Karpas-422 (cell line): ENCODE results near the gene GATAD1. TPM values are rescaled to one million over a fixed set of nuclear protein-coding genes. Genes with fewer than 3 reads are reported as not detected.
A peak's percentile ranks its signal among the peaks of the same experiment; 100 is the strongest.

ENCODE experiments used
- DNase-seq: peaks from one replicate; pipeline ENCODE4 v3.0.0-alpha.2; 2015
- H2AFZ ChIP-seq: fragments of 200-600 bp; sonication (generic); 2 replicates; pipeline ENCODE4 v1.6.1; 2014; ENCODE audit warnings: antibody characterized with exemption, low read length, mixed read lengths
- H3K27ac ChIP-seq: fragments of 200-600 bp; sonication (generic); 2 replicates; pipeline ENCODE4 v1.5.1; 2014; ENCODE audit warnings: mild to moderate bottlenecking, low read length, moderate library complexity
- H3K27me3 ChIP-seq: fragments of 200-600 bp; sonication (generic); 2 replicates; pipeline ENCODE4 v1.6.1; 2014; ENCODE audit warnings: low read length, mixed read lengths
- H3K36me3 ChIP-seq: fragments of 200-600 bp; sonication (generic); 2 replicates; pipeline ENCODE4 v1.6.1; 2014; ENCODE audit warnings: low read length, mixed read lengths; ENCODE audit not compliant: insufficient read depth
- H3K4me1 ChIP-seq: fragments of 200-600 bp; sonication (generic); 2 replicates; pipeline ENCODE4 v1.6.1; 2014; ENCODE audit warnings: mild to moderate bottlenecking, low read length, mixed read lengths
- H3K4me2 ChIP-seq: fragments of 200-600 bp; sonication (generic); 2 replicates; pipeline ENCODE4 v1.6.1; 2014; ENCODE audit warnings: low read length, low read depth, mild to moderate bottlenecking; ENCODE audit not compliant: poor library complexity, severe bottlenecking
- H3K4me3 ChIP-seq: fragments of 200-600 bp; sonication (generic); 2 replicates; pipeline ENCODE4 v1.5.1; 2014; ENCODE audit warnings: mild to moderate bottlenecking, antibody characterized with exemption, low read length, mixed read lengths
- H3K79me2 ChIP-seq: fragments of 200-600 bp; sonication (generic); 2 replicates; pipeline ENCODE4 v1.6.1; 2014; ENCODE audit warnings: mild to moderate bottlenecking, low read length, mixed read lengths
- H3K9ac ChIP-seq: fragments of 200-600 bp; sonication (generic); 2 replicates; pipeline ENCODE4 v1.6.0; 2014; ENCODE audit warnings: low read length
- H3K9me2 ChIP-seq: fragments of 200-600 bp; sonication (generic), shearing (Covaris generic); replicated peaks from 2 replicates; pipeline ENCODE4 v1.6.0; 2014; ENCODE audit warnings: mild to moderate bottlenecking, low read length, moderate library complexity; ENCODE audit not compliant: insufficient read depth
- H3K9me3 ChIP-seq: fragments of 300-700, 200-600 bp; sonication (generic); 2 replicates; pipeline ENCODE4 v1.6.1; 2014; ENCODE audit warnings: low read length, mixed read lengths
- H4K20me1 ChIP-seq: fragments of 200-600 bp; sonication (generic); 2 replicates; pipeline ENCODE4 v1.6.1; 2014; ENCODE audit warnings: mild to moderate bottlenecking, antibody characterized with exemption, low read length, low read depth; ENCODE audit not compliant: insufficient read depth
- total RNA-seq: library from RNA; depleted of rRNA; stranded (reverse); fragments of >200 nt; shearing (Covaris generic); gene quantifications from 2 replicates; pipeline ENCODE4 v1.2.3, GENCODE V29; 2014; ENCODE audit warnings: low replicate concordance

The GATAD1 gene
- total RNA-seq, 1 experiment from 2014 or later, result 36.6 TPM

GRCh38 chr7:92448205-92448747, 994 bp downstream of the GATAD1 start:
- Histone ChIP-seq H3K27ac (peak overlapping the region; percentile 80), H2AFZ (peak overlapping the region; percentile 91), H4K20me1 (no peaks in the 10 kb centered on the region), H3K36me3 (peaks cover 18% of the 10 kb centered on the region), H3K4me3 (peak overlapping the region; percentile 95), H3K9me3 (no peaks in the 10 kb centered on the region), H3K9me2 (no peaks in the 10 kb centered on the region), H3K79me2 (peaks cover 18% of the 10 kb centered on the region), H3K27me3 (no peaks in the 10 kb centered on the region), H3K4me1 (peaks cover 18% of the 10 kb centered on the region), H3K9ac (peak overlapping the region; percentile 99), H3K4me2 (peak overlapping the region; percentile 98)
- peak; percentile 83 for DNase-seq

DNA sequence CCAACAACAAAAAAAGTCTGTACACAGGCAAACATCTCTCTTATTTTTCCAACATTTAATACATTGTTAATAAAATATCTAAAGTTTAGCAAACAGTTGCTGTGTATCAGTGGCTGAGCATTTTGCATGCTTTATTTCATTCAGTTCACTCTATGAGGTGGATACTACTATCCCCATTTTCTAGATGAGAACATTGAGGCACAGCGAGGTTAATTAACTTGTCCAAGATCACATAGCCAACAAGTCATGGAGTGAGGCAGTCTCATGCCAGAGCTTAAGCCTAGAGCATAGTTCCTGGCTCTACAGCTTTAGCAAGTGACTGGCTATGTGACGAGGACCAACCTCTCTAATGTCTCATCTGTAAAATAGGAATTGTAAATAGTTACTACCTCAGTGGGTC, 4.4 kb downstream of the GATAD1 start:
- Histone ChIP-seq H3K9me2 (no peaks in the 10 kb centered on the region), H2AFZ (no peak overlapping the region), H3K36me3 (peaks cover 43% of the 10 kb centered on the region), H3K9ac (no peak overlapping the region), H3K4me1 (peaks cover 15% of the 10 kb centered on the region), H3K79me2 (peaks cover 18% of the 10 kb centered on the region), H3K4me2 (no peak overlapping the region), H3K9me3 (no peaks in the 10 kb centered on the region), H3K4me3 (no peak overlapping the region), H4K20me1 (no peaks in the 10 kb centered on the region), H3K27me3 (no peaks in the 10 kb centered on the region), H3K27ac (no peak overlapping the region)
- no peak for DNase-seq

- no peak overlapping the region for H2AFZ ChIP-seq
- H3K4me2 ChIP-seq, result no peak overlapping the region
- H3K79me2 ChIP-seq, result no peaks in the 10 kb centered on the region
- H3K4me3 ChIP-seq, result no peak overlapping the region
- H4K20me1 ChIP-seq, result no peaks in the 10 kb centered on the region
- no peak overlapping the region for H3K27ac ChIP-seq
- H3K27me3 ChIP-seq, result no peaks in the 10 kb centered on the region
- H3K4me1 ChIP-seq, result 0 out of 2 replicates have a peak, but pooled peaks cover 3% of the 10 kb centered on the region
- H3K9me2 ChIP-seq, result no peaks in the 10 kb centered on the region
- DNase-seq, result no peak
- peaks cover 34% of the 10 kb centered on the region for H3K36me3 ChIP-seq
- H3K9ac ChIP-seq, result no peak overlapping the region
- H3K9me3 ChIP-seq, result no peaks in the 10 kb centered on the region
Observed at GRCh38 chr7:92456236-92456635, 9.0 kb downstream of the GATAD1 start.

GRCh38 chr7:92460109-92460508, 12.8 kb downstream of the GATAD1 start:
- Histone ChIP-seq H2AFZ (no peak overlapping the region), H3K9me2 (no peaks in the 10 kb centered on the region), H3K4me2 (no peak overlapping the region), H3K4me1 (peaks cover 9% of the 10 kb centered on the region), H3K79me2 (no peaks in the 10 kb centered on the region), H3K27ac (no peak overlapping the region), H3K9ac (no peak overlapping the region), H4K20me1 (no peaks in the 10 kb centered on the region), H3K4me3 (no peak overlapping the region), H3K36me3 (peaks cover 17% of the 10 kb centered on the region), H3K27me3 (no peaks in the 10 kb centered on the region), H3K9me3 (no peaks in the 10 kb centered on the region)
- DNase-seq, result no peak

DNA sequence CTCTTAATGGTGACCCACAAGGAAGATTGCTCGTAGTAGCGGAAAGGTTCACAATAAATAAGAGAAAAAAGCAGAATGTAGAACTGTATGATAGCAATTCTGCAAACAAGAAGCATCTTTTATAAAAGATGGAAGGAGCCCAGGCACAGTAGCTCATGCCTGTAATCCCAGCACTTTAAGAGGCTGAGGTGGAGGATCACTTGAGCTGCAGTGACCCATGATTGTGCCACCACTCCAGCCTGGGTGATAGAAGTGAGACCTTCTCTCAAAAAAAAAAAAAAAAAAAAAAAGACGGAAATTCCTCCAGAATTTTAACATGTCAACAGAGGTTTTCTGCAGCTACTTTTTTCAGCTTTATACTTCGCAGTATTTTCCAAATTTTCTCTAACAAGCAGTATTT, 13.2 kb downstream of the GATAD1 start:
- Histone ChIP-seq H3K79me2 (no peaks in the 10 kb centered on the region), H4K20me1 (no peaks in the 10 kb centered on the region), H3K9me2 (no peaks in the 10 kb centered on the region), H3K4me3 (no peak overlapping the region), H3K9me3 (no peaks in the 10 kb centered on the region), H3K27ac (no peak overlapping the region), H3K4me2 (no peak overlapping the region), H2AFZ (no peak overlapping the region), H3K4me1 (peaks cover 9% of the 10 kb centered on the region), H3K27me3 (no peaks in the 10 kb centered on the region), H3K36me3 (peaks cover 13% of the 10 kb centered on the region), H3K9ac (no peak overlapping the region)
- no peak for DNase-seq

GRCh38 chr7:92461027-92462003, 14.0 kb downstream of the GATAD1 start:
- H3K79me2 ChIP-seq, result no peaks in the 10 kb centered on the region
- H3K9ac ChIP-seq, result no peak overlapping the region
- peak; percentile 89 for DNase-seq
- peaks cover 9% of the 10 kb centered on the region for H3K4me1 ChIP-seq
- no peaks in the 10 kb centered on the region for H3K9me2 ChIP-seq
- H3K4me2 ChIP-seq, result peak overlapping the region; percentile 34
- no peaks in the 10 kb centered on the region for H3K9me3 ChIP-seq
- H3K4me3 ChIP-seq, result no peak overlapping the region
- H3K36me3 ChIP-seq, result peaks cover 5% of the 10 kb centered on the region
- no peaks in the 10 kb centered on the region for H3K27me3 ChIP-seq
- no peaks in the 10 kb centered on the region for H4K20me1 ChIP-seq
- peak overlapping the region; percentile 86 for H2AFZ ChIP-seq
- no peak overlapping the region for H3K27ac ChIP-seq

- Histone ChIP-seq H3K79me2 (no peaks in the 10 kb centered on the region), H3K4me1 (peaks cover 9% of the 10 kb centered on the region), H3K27ac (no peak overlapping the region), H3K9ac (no peak overlapping the region), H3K4me3 (no peak overlapping the region), H2AFZ (peak overlapping the region; percentile 3; the same call in 1 of the 2 replicates), H3K36me3 (no peaks in the 10 kb centered on the region), H3K9me2 (no peaks in the 10 kb centered on the region), H3K27me3 (no peaks in the 10 kb centered on the region), H3K4me2 (no peak overlapping the region), H3K9me3 (no peaks in the 10 kb centered on the region), H4K20me1 (no peaks in the 10 kb centered on the region)
- DNase-seq, result no peak
Observed at GRCh38 chr7:92462560-92462959, 15.3 kb downstream of the GATAD1 start.

DNA sequence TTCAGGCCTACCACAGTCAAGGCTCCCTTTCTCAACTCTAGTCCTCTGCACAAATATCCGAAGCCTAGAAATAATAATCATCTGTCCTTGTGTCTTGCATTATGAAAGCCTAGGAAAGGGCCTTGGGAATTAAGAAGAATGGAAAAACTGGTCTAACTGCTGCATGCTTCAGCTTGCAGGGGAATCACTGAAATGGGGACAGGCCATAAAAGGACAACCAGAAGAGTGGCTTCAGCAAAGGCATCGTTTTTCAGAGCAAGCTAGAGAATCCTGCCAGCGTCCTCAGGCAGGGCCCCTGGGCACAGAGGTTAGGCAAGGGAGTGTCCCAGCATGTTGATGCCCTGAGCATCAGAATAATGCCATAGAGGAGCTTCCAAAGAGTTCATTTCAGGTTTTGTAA, 17.2 kb downstream of the GATAD1 start:
- Histone ChIP-seq H3K79me2 (no peaks in the 10 kb centered on the region), H3K4me3 (no peak overlapping the region), H3K36me3 (no peaks in the 10 kb centered on the region), H3K9ac (no peak overlapping the region), H3K9me2 (no peaks in the 10 kb centered on the region), H3K4me1 (peaks cover 9% of the 10 kb centered on the region), H2AFZ (no peak overlapping the region), H3K4me2 (no peak overlapping the region), H3K27me3 (no peaks in the 10 kb centered on the region), H4K20me1 (no peaks in the 10 kb centered on the region), H3K27ac (no peak overlapping the region), H3K9me3 (no peaks in the 10 kb centered on the region)
- DNase-seq, result no peak
